Neural cell (in vitro differentiated cells): Measurements from ENCODE around the gene KRT14. TPM values are rescaled to one million over a fixed set of nuclear protein-coding genes. Genes with fewer than 3 reads are reported as not detected.

ENCODE experiments used
- H2AFZ ChIP-seq: fragments of 200-600, 300-800 bp; sonication (generic), shearing (Covaris generic); 2 replicates; pipeline ENCODE4 v1.6.0; 2014; ENCODE audit warnings: low read depth, mild to moderate bottlenecking, antibody characterized with exemption, low read length, moderate library complexity
- H3F3A ChIP-seq: fragments of 200-600 bp; shearing (Covaris generic); 2 replicates; pipeline ENCODE4 v1.6.1; 2016; ENCODE audit warnings: mild to moderate bottlenecking, moderate library complexity, mixed read lengths, antibody characterized with exemption, low read length; ENCODE audit not compliant: insufficient read depth, poor library complexity, severe bottlenecking
- H3K27ac ChIP-seq: fragments of 200-600, 300-800 bp; sonication (generic), shearing (Covaris generic); 2 replicates; pipeline ENCODE4 v1.5.1; 2014; ENCODE audit warnings: mild to moderate bottlenecking, low read length, moderate library complexity
- H3K27me3 ChIP-seq: fragments of 300-800, 200-600 bp; sonication (generic), shearing (Covaris generic); 2 replicates; pipeline ENCODE4 v1.6.0; 2014; ENCODE audit warnings: mild to moderate bottlenecking, low read depth, low read length, moderate library complexity; ENCODE audit not compliant: insufficient read depth
- H3K36me3 ChIP-seq: fragments of 300-800, 200-600 bp; sonication (generic), shearing (Covaris generic); 2 replicates; pipeline ENCODE4 v1.5.1; 2014; ENCODE audit warnings: mild to moderate bottlenecking, antibody characterized with exemption, low read length, moderate library complexity; ENCODE audit not compliant: insufficient read depth
- H3K4me2 ChIP-seq: fragments of 300-800, 200-600 bp; sonication (generic), shearing (Covaris generic); 2 replicates; pipeline ENCODE4 v1.6.0; 2014; ENCODE audit warnings: mild to moderate bottlenecking, low read length
- H3K4me3 ChIP-seq: fragments of 300-800, 200-600 bp; sonication (generic), shearing (Covaris generic); 2 replicates; pipeline ENCODE4 v1.5.1; 2014; ENCODE audit warnings: mild to moderate bottlenecking, low read length, moderate library complexity
- H3K79me2 ChIP-seq: fragments of 200-600 bp; shearing (Covaris generic); replicated peaks from 2 replicates; pipeline ENCODE4 v1.6.0; 2014; ENCODE audit warnings: mild to moderate bottlenecking, low read length, moderate library complexity; ENCODE audit not compliant: insufficient read depth
- H3K9ac ChIP-seq: fragments of 300-800, 200-600 bp; sonication (generic), shearing (Covaris generic); 2 replicates; pipeline ENCODE4 v1.6.1; 2016; ENCODE audit warnings: mild to moderate bottlenecking, low read length, mixed read lengths
- H3K9me2 ChIP-seq: fragments of 200-600 bp; shearing (Covaris generic); 2 replicates; pipeline ENCODE4 v1.6.1; 2016; ENCODE audit warnings: mild to moderate bottlenecking, low read length, mixed read lengths; ENCODE audit not compliant: insufficient read depth
- H3K9me3 ChIP-seq: fragments of 200-600, 300-800 bp; sonication (generic), shearing (Covaris generic); 2 replicates; pipeline ENCODE4 v1.6.1; 2016; ENCODE audit warnings: mild to moderate bottlenecking, mixed run types, low read length, moderate library complexity, mixed read lengths
- H4K20me1 ChIP-seq: fragments of 200-600 bp; shearing (Covaris generic); 2 replicates; pipeline ENCODE4 v1.6.1; 2016; ENCODE audit warnings: mild to moderate bottlenecking, mixed run types; ENCODE audit not compliant: insufficient read depth
- CTCF ChIP-seq: fragments of 450-650 bp; IDR thresholded peaks from 2 replicates; pipeline ENCODE4 v1.5.1; 2014; ENCODE audit warnings: antibody characterized with exemption, mild to moderate bottlenecking, moderate library complexity; ENCODE audit not compliant: poor library complexity, severe bottlenecking
- EP300 ChIP-seq: fragments of 450-650 bp; conservative IDR thresholded peaks from 2 replicates; pipeline ENCODE4 v1.6.1; 2014; ENCODE audit warnings: antibody characterized with exemption, mild to moderate bottlenecking, moderate library complexity; ENCODE audit not compliant: poor library complexity, severe bottlenecking
- EZH2 ChIP-seq: fragments of 200-600, 300-800 bp; shearing (Covaris generic), sonication (generic); IDR thresholded peaks from 2 replicates; pipeline ENCODE4 v1.6.1; 2014; ENCODE audit warnings: antibody characterized with exemption, low read length, borderline replicate concordance, mild to moderate bottlenecking; ENCODE audit not compliant: insufficient read depth, poor library complexity, severe bottlenecking
- MXI1 ChIP-seq: fragments of 450-650 bp; conservative IDR thresholded peaks from 2 replicates; pipeline ENCODE4 v1.6.1; 2014; ENCODE audit warnings: antibody characterized with exemption, mild to moderate bottlenecking; ENCODE audit not compliant: poor library complexity, severe bottlenecking
- POLR2AphosphoS5 ChIP-seq: IDR thresholded peaks from 2 replicates; pipeline ENCODE4 v1.6.1; 2012
- RAD21 ChIP-seq: fragments of 450-650 bp; conservative IDR thresholded peaks from 2 replicates; pipeline ENCODE4 v1.6.1; 2014; ENCODE audit warnings: antibody characterized with exemption, mild to moderate bottlenecking, moderate library complexity
- REST ChIP-seq: IDR thresholded peaks from 2 replicates; pipeline ENCODE4 v1.6.1; 2012; ENCODE audit warnings: borderline replicate concordance
- TAF1 ChIP-seq: IDR thresholded peaks from 2 replicates; pipeline ENCODE4 v1.6.1; 2012; ENCODE audit warnings: low read depth
- polyA plus RNA-seq: library from polyadenylated mRNA; depleted of rRNA; stranded (reverse); fragments of >200 nt; gene quantifications from 2 replicates; pipeline ENCODE4 v1.2.3, GENCODE V29; 2014

The KRT14 gene
- polyA plus RNA-seq, 1 donor from 2014 or later: not detected

DNA sequence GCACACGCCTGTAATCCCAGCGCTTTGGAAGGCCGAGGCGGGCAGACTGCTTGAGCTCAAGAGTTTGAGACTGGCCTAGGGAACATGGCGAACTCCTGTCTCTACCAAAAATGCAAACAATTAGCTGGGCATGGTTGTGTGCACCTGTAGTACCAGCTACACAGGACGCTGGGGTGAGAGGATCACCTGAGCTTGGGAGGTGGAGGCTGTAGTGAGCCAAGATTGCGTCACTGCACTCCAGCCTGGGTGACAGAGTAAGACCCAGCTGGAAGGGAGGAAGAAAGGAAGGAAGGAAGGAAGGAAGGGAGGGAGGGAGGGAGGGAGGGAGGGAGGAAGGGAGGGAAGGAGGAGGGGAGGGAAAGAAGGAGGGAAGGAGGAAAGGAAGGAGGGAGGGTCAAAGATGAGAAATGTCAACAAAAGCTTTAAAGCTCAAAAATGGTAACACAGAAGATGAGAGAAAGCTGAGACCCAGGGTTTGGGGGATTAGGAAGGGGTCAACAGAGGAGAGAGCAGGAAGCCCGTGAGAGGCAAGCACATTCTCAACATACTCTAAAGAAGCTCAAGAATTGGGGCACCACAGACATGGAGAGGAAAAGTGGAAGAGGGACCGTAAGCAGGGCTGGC is 53.6 kb downstream of the KRT14 start:
- H3K9ac ChIP-seq: no peak overlapping the region
- H3K27me3 ChIP-seq: peaks cover 13% of the 10 kb centered on the region
- no peak overlapping the region for H2AFZ ChIP-seq
- no peak overlapping the region for H3K4me2 ChIP-seq
- no peaks in the 10 kb centered on the region for H3F3A ChIP-seq
- H3K9me2 ChIP-seq: no peaks in the 10 kb centered on the region
- TF ChIP-seq CTCF: no peak
- no peak for TF ChIP-seq POLR2AphosphoS5
- no peak for TF ChIP-seq EP300
- TF ChIP-seq TAF1: no peak
- TF ChIP-seq RAD21: no peak
- TF ChIP-seq EZH2: no peak
- no peak for TF ChIP-seq REST
- no peak for TF ChIP-seq MXI1
- H3K27ac ChIP-seq: no peak overlapping the region
- H3K36me3 ChIP-seq: no peaks in the 10 kb centered on the region
- no peaks in the 10 kb centered on the region for H3K9me3 ChIP-seq
- H4K20me1 ChIP-seq: no peaks in the 10 kb centered on the region
- no peaks in the 10 kb centered on the region for H3K79me2 ChIP-seq
- no peak overlapping the region for H3K4me3 ChIP-seq

Other genes starting within 250 kb of the KRT14 start
- gene KRT33A, start 236.1 kb downstream of the KRT14 start, polyA plus RNA-seq: not detected in 2 replicates
- gene KRT33B, start 217.1 kb downstream of the KRT14 start, polyA plus RNA-seq: not detected in 2 replicates
- gene KRT34, start 204.6 kb downstream of the KRT14 start, polyA plus RNA-seq: not detected in 2 replicates
- gene KRT31, start 189.3 kb downstream of the KRT14 start, polyA plus RNA-seq: not detected in 2 replicates
- gene KRT37, start 162.3 kb downstream of the KRT14 start, polyA plus RNA-seq: not detected in 2 replicates
- not detected in 2 replicates for gene KRT38, start 145.9 kb downstream of the KRT14 start, polyA plus RNA-seq
- gene KRT32, start 119.5 kb downstream of the KRT14 start, polyA plus RNA-seq: not detected in 2 replicates
- gene KRT35, start 105.7 kb downstream of the KRT14 start, polyA plus RNA-seq: not detected in 2 replicates
- not detected in 2 replicates for gene KRT36, start 97.0 kb downstream of the KRT14 start, polyA plus RNA-seq
- gene KRT13, start 81.3 kb downstream of the KRT14 start, polyA plus RNA-seq: not detected in 2 replicates
- gene KRT15, start 68.0 kb downstream of the KRT14 start, polyA plus RNA-seq: 0.09 TPM in 1 of 2 replicates, not detected in the other
- 0.56 and 1.6 TPM in 2 replicates for gene KRT19, start 58.6 kb downstream of the KRT14 start, polyA plus RNA-seq
- not detected in 2 replicates for gene KRT9, start 14.8 kb downstream of the KRT14 start, polyA plus RNA-seq
- not detected in 2 replicates for gene KRT16, start 25.9 kb upstream of the KRT14 start, polyA plus RNA-seq
- gene KRT17, start 37.7 kb upstream of the KRT14 start, polyA plus RNA-seq: 0.78 TPM in 1 of 2 replicates, not detected in the other
- gene EIF1, start 102.0 kb upstream of the KRT14 start, polyA plus RNA-seq: 257 and 258 TPM in 2 replicates
- gene GAST, start 125.4 kb upstream of the KRT14 start, polyA plus RNA-seq: not detected in 2 replicates
- gene HAP1, start 147.7 kb upstream of the KRT14 start, polyA plus RNA-seq: 0.79 and 1.5 TPM in 2 replicates
- 46.1 and 82.2 TPM in 2 replicates for gene JUP, start 199.8 kb upstream of the KRT14 start, polyA plus RNA-seq
- gene P3H4, start 225.1 kb upstream of the KRT14 start, polyA plus RNA-seq: 17.8 and 20.5 TPM in 2 replicates
- gene FKBP10, start 226.1 kb upstream of the KRT14 start, polyA plus RNA-seq: 3.5 and 7.6 TPM in 2 replicates
- 272 and 281 TPM in 2 replicates for gene NT5C3B, start 249.3 kb upstream of the KRT14 start, polyA plus RNA-seq